ENCODE data around the gene ZBTB7C. TPM values are rescaled to one million over a fixed set of nuclear protein-coding genes. Genes with fewer than 3 reads are reported as not detected.

ZBTB7C gene
- total RNA-seq, 1 donor from 2014 or later: 0.15 TPM

- Histone ChIP-seq H3K4me3 (no peak overlapping the region), H3K4me2 (no peak overlapping the region), H2AFZ (replicated peaks) (no peak overlapping the region), H3K36me3 (no peaks in the 10 kb centered on the region), H3K9me3 (ENCODE audit: low read depth) (no peaks in the 10 kb centered on the region), H4K20me1 (ENCODE audit: low read depth) (no peaks in the 10 kb centered on the region), H3K9ac (no peak overlapping the region), H3K4me1 (no peaks in the 10 kb centered on the region), H3K79me2 (ENCODE audit: low read depth) (no peaks in the 10 kb centered on the region), H3K27me3 (no peaks in the 10 kb centered on the region), H3K27ac (no peak overlapping the region), H3F3A (ENCODE audit: low read depth) (no peaks in the 10 kb centered on the region)
- TF ChIP-seq CTCF (IDR thresholded peaks at IDR 0.05) (no peak), EZH2phosphoT487 (IDR thresholded peaks at IDR 0.05) (no peak), EZH2 (IDR thresholded peaks at IDR 0.05) (no peak)
- H3K36me3 Mint-ChIP-seq: no peaks in the 10 kb centered on the region
- peaks cover 9% of the 10 kb centered on the region for H3K4me1 Mint-ChIP-seq
- no peak overlapping the region for H3K4me3 Mint-ChIP-seq
- H3K9me3 Mint-ChIP-seq: peaks cover 3% of the 10 kb centered on the region
- no peak for DNase-seq (ENCODE audit: low spot score)
- H3K27me3 Mint-ChIP-seq (ENCODE audit: insufficient read depth, low read depth): peaks cover 10% of the 10 kb centered on the region
- H3K27ac Mint-ChIP-seq: peak overlapping the region; percentile 63
These were observed 232.3 kb downstream of the ZBTB7C start for GRCh38 chr18:48176909-48177308.

- Histone ChIP-seq H3K9ac (no peak overlapping the region), H3K9me3 (ENCODE audit: low read depth) (no peaks in the 10 kb centered on the region), H3K4me2 (no peak overlapping the region), H3K27ac (no peak overlapping the region), H4K20me1 (ENCODE audit: low read depth) (no peaks in the 10 kb centered on the region), H3K27me3 (no peaks in the 10 kb centered on the region), H3K79me2 (ENCODE audit: low read depth) (no peaks in the 10 kb centered on the region), H3F3A (ENCODE audit: low read depth) (no peaks in the 10 kb centered on the region), H3K4me1 (no peaks in the 10 kb centered on the region), H3K4me3 (no peak overlapping the region), H2AFZ (replicated peaks) (no peak overlapping the region), H3K36me3 (no peaks in the 10 kb centered on the region)
- peaks cover 3% of the 10 kb centered on the region for H3K9me3 Mint-ChIP-seq
- peaks cover 18% of the 10 kb centered on the region for H3K4me1 Mint-ChIP-seq
- H3K36me3 Mint-ChIP-seq: no peaks in the 10 kb centered on the region
- H3K27me3 Mint-ChIP-seq (ENCODE audit: insufficient read depth, low read depth): peaks cover 10% of the 10 kb centered on the region
- H3K27ac Mint-ChIP-seq: no peak overlapping the region
- H3K4me3 Mint-ChIP-seq: no peak overlapping the region
- no peak for TF ChIP-seq EZH2 (IDR thresholded peaks at IDR 0.05)
- TF ChIP-seq EZH2phosphoT487 (IDR thresholded peaks at IDR 0.05): no peak
- no peak for TF ChIP-seq CTCF (IDR thresholded peaks at IDR 0.05)
- DNase-seq (ENCODE audit: low spot score): no peak
These were observed 235.6 kb downstream of the ZBTB7C start for GRCh38 chr18:48173557-48173956.

GRCh38 chr18:48172226-48173006 lies 236.8 kb downstream of the ZBTB7C start:
- Mint-ChIP-seq H3K9me3 (no peaks in the 10 kb centered on the region), H3K27me3 (ENCODE audit: insufficient read depth, low read depth) (peaks cover 8% of the 10 kb centered on the region), H3K4me3 (no peak overlapping the region), H3K36me3 (no peaks in the 10 kb centered on the region), H3K27ac (peak overlapping the region; percentile 78), H3K4me1 (peaks cover 27% of the 10 kb centered on the region)
- Histone ChIP-seq H3K4me3 (no peak overlapping the region), H3K36me3 (no peaks in the 10 kb centered on the region), H4K20me1 (ENCODE audit: low read depth) (no peaks in the 10 kb centered on the region), H3K4me1 (peaks cover 10% of the 10 kb centered on the region), H2AFZ (replicated peaks) (no peak overlapping the region), H3K27ac (no peak overlapping the region), H3K4me2 (no peak overlapping the region), H3K79me2 (ENCODE audit: low read depth) (no peaks in the 10 kb centered on the region), H3F3A (ENCODE audit: low read depth) (no peaks in the 10 kb centered on the region), H3K9ac (no peak overlapping the region), H3K27me3 (no peaks in the 10 kb centered on the region), H3K9me3 (ENCODE audit: low read depth) (no peaks in the 10 kb centered on the region)
- TF ChIP-seq EZH2 (IDR thresholded peaks at IDR 0.05) (no peak), EZH2phosphoT487 (IDR thresholded peaks at IDR 0.05) (no peak), CTCF (IDR thresholded peaks at IDR 0.05) (no peak)
- DNase-seq (ENCODE audit: low spot score): no peak
